Astrocyte of the cerebellum (primary cell): ENCODE data around the gene TP53RK.

Source experiments
- DNase-seq: peaks from one replicate; pipeline ENCODE4 v3.0.0-alpha.2; 2011; ENCODE audit warnings: low read depth
- H3K4me3 ChIP-seq: 2 replicates; pipeline ENCODE4 v1.5.1; 2011; ENCODE audit warnings: mild to moderate bottlenecking, low read depth, low read length, moderate library complexity
- CTCF ChIP-seq: IDR thresholded peaks from 2 replicates; pipeline ENCODE4 v1.5.1; 2012; ENCODE audit warnings: low read length, low read depth, moderate library complexity, mild to moderate bottlenecking; ENCODE audit errors: missing control alignments
- in situ Hi-C: cut with HindIII; loops from 2 replicates; pipeline ENCODE4 v1.10.0; 2017; ENCODE audit warnings: low sequenced_read_pairs

TP53RK gene

GRCh38 chr20:46649650-46649949 lies 39.6 kb downstream of the TP53RK start:
- no peak for TF ChIP-seq CTCF
- no peak for DNase-seq
- H3K4me3 ChIP-seq, result no peak overlapping the region
- in situ Hi-C loops, result no loop called here

- DNase-seq, result no peak
- TF ChIP-seq CTCF, result no peak
- no peak overlapping the region for H3K4me3 ChIP-seq
- in situ Hi-C loops, result no loop called here
These were observed 40.2 kb downstream of the TP53RK start for GRCh38 chr20:46648903-46649649.

GRCh38 chr20:46647469-46647868 lies 41.8 kb downstream of the TP53RK start:
- TF ChIP-seq CTCF, result no peak
- H3K4me3 ChIP-seq, result no peak overlapping the region
- in situ Hi-C loops, result no loop called here
- no peak for DNase-seq

GRCh38 chr20:46646659-46647380 lies 42.4 kb downstream of the TP53RK start:
- in situ Hi-C loops, result no loop called here
- TF ChIP-seq CTCF, result no peak
- DNase-seq, result no peak
- no peak overlapping the region for H3K4me3 ChIP-seq

- no peak for DNase-seq
These were observed 43.1 kb downstream of the TP53RK start for GRCh38 chr20:46646122-46646521.

GRCh38 chr20:46644733-46645132 lies 44.5 kb downstream of the TP53RK start:
- no peak for DNase-seq
- in situ Hi-C loops, result no loop called here
- no peak for TF ChIP-seq CTCF
- H3K4me3 ChIP-seq, result no peak overlapping the region

More at GRCh38 chr20:46646122-46646521, 43.1 kb downstream of the TP53RK start:
- TF ChIP-seq CTCF, result no peak
- in situ Hi-C loops, result no loop called here
- no peak overlapping the region for H3K4me3 ChIP-seq
